Mucosa of descending colon (tissue), 3 donors: Measurements from ENCODE around the gene CCL8. TPM values are rescaled to one million over a fixed set of nuclear protein-coding genes. Genes with fewer than 3 reads are reported as not detected.

ENCODE experiments used
- ATAC-seq: fragments of 200-7000 bp; cut with Tn5 transposase; one replicate; pipeline ENCODE4 v1.9.1; 2020; ENCODE audit warnings: mild to moderate bottlenecking, moderate library complexity
- DNase-seq, 3 donors: peaks; one replicate each; pipeline ENCODE4 v3.0.0-alpha.2; 2020
- H3K36me3 ChIP-seq: fragments of 200-600 bp; one replicate; pipeline ENCODE4 v1.8.0; 2021; ENCODE audit warnings: low read depth, mild to moderate bottlenecking
- H3K4me1 ChIP-seq: fragments of 200-600 bp; one replicate; pipeline ENCODE4 v1.8.0; 2021; ENCODE audit warnings: low read depth, mild to moderate bottlenecking
- H3K4me3 ChIP-seq: fragments of 200-600 bp; one replicate; pipeline ENCODE4 v1.8.0; 2021; ENCODE audit warnings: mild to moderate bottlenecking
- H3K9me3 ChIP-seq: fragments of 200-600 bp; one replicate; pipeline ENCODE4 v1.8.0; 2021; ENCODE audit warnings: mild to moderate bottlenecking
- CTCF ChIP-seq: fragments of 200-600 bp; IDR thresholded peaks from one replicate; pipeline ENCODE4 v1.8.0; 2022; ENCODE audit warnings: antibody characterized with exemption, mild to moderate bottlenecking
- intact Hi-C, 2 donors: fragments of 100-400 bp; cut with DNase I in 1 of 2; cut with micrococcal nuclease in 1 of 2; formaldehyde crosslinking; loops; one replicate each; pipeline versions ENCODE4 v1.11.0 to v1.11.1; 2022; cut with DNase I, micrococcal nuclease
- total RNA-seq, 3 donors: library from RNA; stranded (reverse); fragmentation: NEBNext Ultra II Directional in 2 of 3; extraction: Animal tissue kit (Norgen Biotek cat#: 25700) in 2 of 3; gene quantifications; one replicate each; pipeline versions ENCODE4 v1.2.1 to v1.2.4, GENCODE V29; 2021 to 2023
- donor health status: DM: no; HTN: no; CAD: no; lungs with moderate emphysema.
- donor health status: DM: no; HTN: no; CAD: no.
- donor health status: DM: no; HTN: yes; CAD: no.

CCL8 gene
- total RNA-seq, 3 donors from 2014 or later, result 1.6 to 2.7 (median 1.6) TPM

GRCh38 chr17:34337701-34338100 lies 18.5 kb downstream of the CCL8 start:
- DNase-seq, result no peak
- TF ChIP-seq CTCF, result no peak
- Histone ChIP-seq H3K4me1 (no peaks in the 10 kb centered on the region), H3K4me3 (no peak overlapping the region), H3K36me3 (no peaks in the 10 kb centered on the region), H3K9me3 (no peaks in the 10 kb centered on the region)
- intact Hi-C loops, result no loop called here
- no peak for ATAC-seq

GRCh38 chr17:34339138-34339770 lies 20.0 kb downstream of the CCL8 start:
- Histone ChIP-seq H3K4me3 (no peak overlapping the region), H3K36me3 (no peaks in the 10 kb centered on the region), H3K9me3 (no peaks in the 10 kb centered on the region), H3K4me1 (no peaks in the 10 kb centered on the region)
- intact Hi-C loops, result no loop called here
- no peak for ATAC-seq
- no peak for DNase-seq
- no peak for TF ChIP-seq CTCF

GRCh38 chr17:34341916-34342315 lies 22.7 kb downstream of the CCL8 start:
- no peaks in the 10 kb centered on the region for H3K36me3 ChIP-seq
- no peak for TF ChIP-seq CTCF
- DNase-seq (no peak), ATAC-seq (no peak)
- no peaks in the 10 kb centered on the region for H3K4me1 ChIP-seq
- no peaks in the 10 kb centered on the region for H3K9me3 ChIP-seq
- intact Hi-C loops, result no loop called here
- H3K4me3 ChIP-seq, result no peak overlapping the region

GRCh38 chr17:34347063-34347462 lies 27.8 kb downstream of the CCL8 start:
- H3K36me3 ChIP-seq, result no peaks in the 10 kb centered on the region
- no peaks in the 10 kb centered on the region for H3K4me1 ChIP-seq
- no peaks in the 10 kb centered on the region for H3K9me3 ChIP-seq
- no peak for TF ChIP-seq CTCF
- no peak overlapping the region for H3K4me3 ChIP-seq
- ATAC-seq (no peak), DNase-seq (no peak)
- intact Hi-C loops, result no loop called here

GRCh38 chr17:34349751-34350150 lies 30.5 kb downstream of the CCL8 start:
- ATAC-seq (no peak), DNase-seq (no peak)
- Histone ChIP-seq H3K36me3 (no peaks in the 10 kb centered on the region), H3K4me1 (no peaks in the 10 kb centered on the region), H3K9me3 (no peaks in the 10 kb centered on the region), H3K4me3 (no peak overlapping the region)
- intact Hi-C loops, result no loop called here
- TF ChIP-seq CTCF, result no peak

GRCh38 chr17:34351096-34351495 lies 31.9 kb downstream of the CCL8 start:
- Histone ChIP-seq H3K4me1 (no peaks in the 10 kb centered on the region), H3K4me3 (no peak overlapping the region), H3K36me3 (no peaks in the 10 kb centered on the region), H3K9me3 (no peaks in the 10 kb centered on the region)
- ATAC-seq (no peak), DNase-seq (no peak)
- TF ChIP-seq CTCF, result no peak
- intact Hi-C loops, result no loop called here
